HuH-7 (cell line): Measurements from ENCODE around the gene NPHP4.

Experiments used
- DNase-seq: peaks from one replicate; pipeline ENCODE4 v3.0.0; 2011; ENCODE audit warnings: low spot score

NPHP4 gene

GRCh38 chr1:5877683-5878530, 114.3 kb downstream of the NPHP4 start:
- DNase-seq = no peak

- DNase-seq = no peak
Measured at GRCh38 chr1:5877001-5877400, 115.2 kb downstream of the NPHP4 start.

GRCh38 chr1:5876094-5876650, 116.1 kb downstream of the NPHP4 start:
- DNase-seq = no peak

- DNase-seq = no peak
Measured at GRCh38 chr1:5875345-5875910, 116.8 kb downstream of the NPHP4 start.

GRCh38 chr1:5874416-5875110, 117.7 kb downstream of the NPHP4 start:
- DNase-seq = no peak

- no peak for DNase-seq
Measured at GRCh38 chr1:5873556-5873955, 118.7 kb downstream of the NPHP4 start.

- no peak for DNase-seq
Measured at GRCh38 chr1:5872886-5873285, 119.3 kb downstream of the NPHP4 start.

- no peak for DNase-seq
Measured at GRCh38 chr1:5868931-5869500, 123.2 kb downstream of the NPHP4 start.

GRCh38 chr1:5865774-5866173, 126.5 kb downstream of the NPHP4 start:
- no peak for DNase-seq

GRCh38 chr1:5865056-5865455, 127.2 kb downstream of the NPHP4 start:
- DNase-seq = no peak

- DNase-seq = no peak
Measured at GRCh38 chr1:5864256-5864655, 128.0 kb downstream of the NPHP4 start.

GRCh38 chr1:5863238-5863637, 129.0 kb downstream of the NPHP4 start:
- no peak for DNase-seq

GRCh38 chr1:5861871-5862825, 130.1 kb downstream of the NPHP4 start:
- no peak for DNase-seq

GRCh38 chr1:5860277-5860676, 131.9 kb downstream of the NPHP4 start:
- DNase-seq = no peak

GRCh38 chr1:5859766-5860165, 132.5 kb downstream of the NPHP4 start:
- no peak for DNase-seq

- DNase-seq = no peak
Measured at GRCh38 chr1:5858844-5859407, 133.3 kb downstream of the NPHP4 start.

GRCh38 chr1:5858246-5858645, 134.0 kb downstream of the NPHP4 start:
- DNase-seq = no peak

GRCh38 chr1:5857508-5858090, 134.6 kb downstream of the NPHP4 start:
- DNase-seq = no peak

- DNase-seq = no peak
Measured at GRCh38 chr1:5857011-5857410, 135.2 kb downstream of the NPHP4 start.

GRCh38 chr1:5856246-5856815, 135.9 kb downstream of the NPHP4 start:
- no peak for DNase-seq
